Activated T-cell treated with anti-CD3 and anti-CD28 coated beads for 1 hour (primary cell): ENCODE data around the gene CNTRL.
A peak's percentile ranks its signal among the peaks of the same experiment; 100 is the strongest.

Source experiments
- DNase-seq: peaks from one replicate; pipeline ENCODE4 v3.0.0-alpha.2; 2020; ENCODE audit warnings: low read depth

Gene CNTRL

GRCh38 chr9:121204611-121205010, 129.9 kb downstream of the CNTRL start:
- no peak for DNase-seq

- DNase-seq: no peak
Measured at GRCh38 chr9:121206516-121207370, 132.0 kb downstream of the CNTRL start.

- no peak for DNase-seq
Measured at GRCh38 chr9:121207371-121207940, 132.7 kb downstream of the CNTRL start.

GRCh38 chr9:121210536-121210935, 135.8 kb downstream of the CNTRL start:
- no peak for DNase-seq

- peak; percentile 51 for DNase-seq
Measured at GRCh38 chr9:121213136-121213806, 138.5 kb downstream of the CNTRL start.

GRCh38 chr9:121214005-121214404, 139.2 kb downstream of the CNTRL start:
- DNase-seq: no peak

GRCh38 chr9:121216271-121216805, 141.6 kb downstream of the CNTRL start:
- DNase-seq: no peak

- DNase-seq: no peak
Measured at GRCh38 chr9:121217609-121218292, 143.0 kb downstream of the CNTRL start.

- DNase-seq: no peak
Measured at GRCh38 chr9:121218357-121219027, 143.7 kb downstream of the CNTRL start.

- DNase-seq: no peak
Measured at GRCh38 chr9:121219530-121219929, 144.8 kb downstream of the CNTRL start.

- no peak for DNase-seq
Measured at GRCh38 chr9:121220996-121221663, 146.4 kb downstream of the CNTRL start.

- DNase-seq: no peak
Measured at GRCh38 chr9:121221664-121222055, 146.9 kb downstream of the CNTRL start.

- no peak for DNase-seq
Measured at GRCh38 chr9:121222524-121223171, 147.9 kb downstream of the CNTRL start.

- no peak for DNase-seq
Measured at GRCh38 chr9:121225240-121225639, 150.5 kb downstream of the CNTRL start.

GRCh38 chr9:121226175-121226574, 151.4 kb downstream of the CNTRL start:
- DNase-seq: no peak
